ENCODE results near the gene ANP32A. TPM values are rescaled to one million over a fixed set of nuclear protein-coding genes. Genes with fewer than 3 reads are reported as not detected.

The ANP32A gene
- 63.4 and 65.7 TPM in 2 replicates for total RNA-seq

DNA sequence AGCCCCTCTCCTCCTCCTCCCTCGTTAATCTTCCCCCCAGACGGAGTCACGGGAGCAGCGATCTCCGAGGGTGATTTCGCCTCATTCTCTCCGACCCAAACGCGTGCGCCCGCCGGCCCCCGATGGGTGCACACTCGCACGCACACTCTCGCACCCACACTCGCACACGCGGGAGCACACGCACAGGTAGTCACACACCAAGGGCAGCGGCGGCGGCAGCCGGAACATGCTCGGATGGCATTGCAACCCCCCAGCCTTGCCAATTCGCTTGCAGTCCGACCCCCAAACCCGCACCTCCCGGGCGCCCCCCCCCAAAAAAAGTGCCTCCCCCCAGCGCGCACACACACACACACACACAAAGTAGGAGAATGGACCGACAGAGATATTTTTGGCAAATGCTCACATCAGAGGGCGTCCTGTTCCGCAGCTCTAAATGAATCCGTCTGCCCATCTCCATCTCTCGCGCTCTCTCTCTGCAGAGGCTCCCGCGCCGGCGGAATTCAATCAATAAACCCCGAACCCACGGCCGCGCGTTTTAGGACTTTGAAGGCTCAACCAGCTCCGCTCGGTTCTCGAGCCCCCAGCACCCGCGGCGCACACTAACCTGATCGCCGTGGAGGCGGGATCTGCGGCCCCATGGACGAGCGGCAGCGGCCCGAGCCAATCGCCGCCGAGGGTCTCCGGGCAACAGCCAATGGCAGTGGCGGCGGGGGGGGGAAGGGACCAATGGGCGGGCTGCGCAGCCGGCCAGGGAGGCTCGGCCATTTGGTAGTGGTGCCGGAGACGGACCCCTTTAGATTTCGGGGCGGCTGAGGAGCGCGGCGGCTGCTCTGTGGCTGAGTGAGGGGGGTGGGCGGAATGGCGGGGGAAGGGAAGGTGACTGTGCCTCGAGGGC, at the start of gene ANP32A:
ANP32A (minus strand) TSS at position 601 of the 895 bp plus-strand sequence; CDS start at position 457, 144 bp downstream.

Other genes with a start within 250 kb of the ANP32A start
- gene CORO2B, start 241.9 kb downstream of the ANP32A start, total RNA-seq, result 8.5 and 11.9 TPM in 2 replicates
- 4.4 TPM in 2 replicates for gene SPESP1, start 109.6 kb upstream of the ANP32A start, total RNA-seq
- 0.39 TPM in 1 of 2 replicates, not detected in the other for gene NOX5, start 193.8 kb upstream of the ANP32A start, total RNA-seq